Uterus (tissue), 4 donors: ENCODE data around the gene FMOD. TPM values are rescaled to one million over a fixed set of nuclear protein-coding genes. Genes with fewer than 3 reads are reported as not detected.
"Not testable (repeated sequence)": the region's sequence is repeated elsewhere in the genome, so short reads cannot be mapped to it uniquely, and the experiment has no call there.

Experiments used
- DNase-seq, 2 donors: peaks; one replicate each; pipeline ENCODE4 v3.0.0-alpha.2; 2019 to 2020
- H3K27ac ChIP-seq, 2 donors: fragments of 200-600 bp; sonication (generic); 1 replicate in 1 of 2; 2 replicates in 1 of 2; pipeline ENCODE4 v1.5.1; 2016 to 2018
- H3K27me3 ChIP-seq, 2 donors: fragments of 200-600 bp; sonication (generic); one replicate each; pipeline ENCODE4 v1.5.1; 2018 to 2019; ENCODE audit warnings: control low read depth in 1 of 2
- H3K36me3 ChIP-seq, 2 donors: fragments of 200-600 bp; sonication (generic); one replicate each; pipeline ENCODE4 v1.5.1; 2019; ENCODE audit warnings: control low read depth in 1 of 2
- H3K4me1 ChIP-seq, 2 donors: fragments of 200-600 bp; sonication (generic); one replicate each; pipeline ENCODE4 v1.5.1; 2018 to 2019; ENCODE audit warnings: control low read depth in 1 of 2
- H3K4me3 ChIP-seq, 2 donors: fragments of 200-600 bp; sonication (generic); 1 replicate in 1 of 2; 2 replicates in 1 of 2; pipeline ENCODE4 v1.5.1; 2018 to 2019; ENCODE audit warnings: mild to moderate bottlenecking in 1 of 2
- H3K9me3 ChIP-seq, 2 donors: fragments of 200-600 bp; sonication (generic); one replicate each; pipeline ENCODE4 v1.5.1; 2019; ENCODE audit warnings: control low read depth in 1 of 2
- CTCF ChIP-seq, 4 experiments: fragments of 200-600 bp in 2 of 4; fragments of 450-650 bp in 2 of 4; sonication (generic) in 2 of 4; IDR thresholded peaks; one replicate each; pipeline ENCODE4 v1.5.1; 2016 to 2019; ENCODE audit warnings: antibody characterized with exemption in 4 of 4, mild to moderate bottlenecking in 2 of 4, moderate library complexity in 1 of 4
- POLR2A ChIP-seq, 2 donors: fragments of 450-650 bp; IDR thresholded peaks; one replicate each; pipeline ENCODE4 v1.6.1; 2016; ENCODE audit warnings: antibody characterized with exemption in 2 of 2, mild to moderate bottlenecking in 1 of 2, moderate library complexity in 1 of 2
- intact Hi-C: fragments of 100-400 bp; cut with DNase I; formaldehyde crosslinking; loops from one replicate; pipeline ENCODE4 v1.15.1; 2023; ENCODE audit warnings: low total_unique reads
- total RNA-seq, 4 donors: library from RNA; depleted of rRNA in 3 of 4; stranded (reverse); fragments of >200 nt in 3 of 4; gene quantifications; one replicate each; pipeline versions ENCODE4 v1.1.0 to v1.2.4, GENCODE V29; 2014 to 2023
- donor health status: DM: yes; HTN: yes; CAD: no.

Gene FMOD
- total RNA-seq, 4 donors from 2014 or later = 41.8 to 119 (median 82.7) TPM

GRCh38 chr1:203317429-203318228 is 33.3 kb downstream of the FMOD start:
- no peaks in the 10 kb centered on the region for H3K27me3 ChIP-seq
- intact Hi-C loops = no loop called here
- peaks cover 0 to 17% of the 10 kb centered on the region in 2 donors for H3K4me1 ChIP-seq
- peak overlapping the region; percentile 36 to 37 for H3K27ac ChIP-seq
- H3K4me3 ChIP-seq = no peak overlapping the region
- H3K36me3 ChIP-seq = no peaks in the 10 kb centered on the region
- no peak for DNase-seq
- no peak for TF ChIP-seq POLR2A (IDR thresholded peaks at IDR 0.05)
- TF ChIP-seq CTCF (IDR thresholded peaks at IDR 0.05) = no peak
- no peaks in the 10 kb centered on the region for H3K9me3 ChIP-seq

DNA sequence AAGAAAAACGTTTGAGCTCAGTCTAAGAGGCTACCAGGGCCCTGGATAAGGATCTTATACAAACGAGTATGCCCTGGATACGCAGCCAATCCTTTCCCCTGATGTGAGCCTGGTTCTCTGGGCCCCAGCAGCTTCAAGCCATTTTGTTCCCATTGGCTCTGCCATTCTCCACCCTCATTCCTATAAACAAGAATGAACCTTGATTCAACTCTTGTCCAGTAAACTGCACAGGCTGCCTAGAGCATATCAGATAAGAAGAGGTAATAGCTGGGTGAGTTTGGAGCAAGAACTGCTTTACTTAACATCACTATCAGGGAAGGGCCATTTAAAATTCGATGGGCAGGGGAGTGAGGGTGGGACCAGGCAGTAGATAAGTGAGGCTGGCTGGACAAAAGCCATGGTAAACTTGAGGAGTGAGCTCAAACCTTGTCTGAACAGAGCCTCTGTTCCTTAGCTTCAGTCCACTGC is 34.3 kb downstream of the FMOD start:
- TF ChIP-seq CTCF (IDR thresholded peaks at IDR 0.05) = no peak
- no peak for TF ChIP-seq POLR2A (IDR thresholded peaks at IDR 0.05)
- Histone ChIP-seq H3K27me3 (no peaks in the 10 kb centered on the region), H3K9me3 (no peaks in the 10 kb centered on the region), H3K27ac (peak overlapping the region; percentile 36 to 57), H3K4me1 (peaks cover 0 to 12% of the 10 kb centered on the region in 2 donors), H3K4me3 (no peak overlapping the region), H3K36me3 (no peaks in the 10 kb centered on the region)
- DNase-seq = no peak
- intact Hi-C loops = no loop called here

GRCh38 chr1:203314025-203314759 is 36.7 kb downstream of the FMOD start:
- H3K4me3 ChIP-seq, intact Hi-C loops, H3K27me3 ChIP-seq, DNase-seq, H3K9me3 ChIP-seq, H3K27ac ChIP-seq, H3K36me3 ChIP-seq, H3K4me1 ChIP-seq: not testable (repeated sequence)

DNA sequence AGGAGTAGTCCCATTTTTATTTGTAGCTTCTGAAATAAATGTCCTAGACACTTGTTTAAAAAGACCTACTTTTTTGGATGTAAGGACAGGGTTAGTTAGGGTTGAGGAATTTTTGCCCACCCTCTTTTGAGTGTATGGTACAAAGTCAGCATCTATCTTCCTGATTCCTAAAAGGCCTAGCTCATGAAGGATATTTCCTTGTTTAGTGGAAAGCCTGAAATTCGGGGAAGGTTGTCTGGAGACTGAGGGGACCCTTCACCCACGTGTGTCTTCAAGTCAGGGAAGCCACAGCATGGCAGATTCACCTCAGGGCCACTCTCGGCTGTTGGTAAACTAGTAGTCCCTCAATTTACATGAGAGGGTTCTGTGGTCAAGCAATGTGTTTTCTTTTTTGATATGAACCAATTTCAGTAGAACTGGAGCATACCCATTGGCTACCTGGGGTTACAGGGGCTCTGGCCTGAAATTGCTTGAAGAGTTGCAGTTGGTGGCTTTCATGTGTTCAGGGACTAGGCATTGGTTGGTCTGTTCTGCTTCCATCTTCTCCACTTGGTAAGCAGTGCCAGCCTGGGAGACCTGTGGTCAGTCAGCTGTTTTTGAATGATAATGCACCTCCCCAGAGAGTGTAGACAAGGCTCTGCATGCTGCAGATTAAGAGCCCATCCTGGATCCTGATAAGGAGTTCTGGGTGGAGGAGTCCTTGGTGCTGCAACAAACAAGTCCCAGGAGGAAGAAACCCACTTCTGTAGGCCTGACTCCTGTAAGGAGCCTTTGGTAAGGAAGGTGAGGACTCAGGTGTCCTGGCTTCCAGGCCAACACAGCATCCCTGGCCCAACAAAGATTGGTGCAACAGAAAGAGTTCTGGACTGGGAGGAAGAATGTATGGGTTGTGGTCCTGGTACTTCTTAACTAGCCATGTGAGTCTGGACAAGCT is 39.3 kb downstream of the FMOD start:
- Histone ChIP-seq H3K27ac (peak overlapping the region in 1 of 2 donors; percentile 4), H3K36me3 (no peaks in the 10 kb centered on the region), H3K27me3 (no peaks in the 10 kb centered on the region), H3K4me3 (no peak overlapping the region), H3K4me1 (peaks cover 13 to 19% of the 10 kb centered on the region in 2 donors), H3K9me3 (no peaks in the 10 kb centered on the region)
- no peak for TF ChIP-seq CTCF (IDR thresholded peaks at IDR 0.05)
- TF ChIP-seq POLR2A (IDR thresholded peaks at IDR 0.05) = no peak
- no peak for DNase-seq
- intact Hi-C loops = no loop called here

DNA sequence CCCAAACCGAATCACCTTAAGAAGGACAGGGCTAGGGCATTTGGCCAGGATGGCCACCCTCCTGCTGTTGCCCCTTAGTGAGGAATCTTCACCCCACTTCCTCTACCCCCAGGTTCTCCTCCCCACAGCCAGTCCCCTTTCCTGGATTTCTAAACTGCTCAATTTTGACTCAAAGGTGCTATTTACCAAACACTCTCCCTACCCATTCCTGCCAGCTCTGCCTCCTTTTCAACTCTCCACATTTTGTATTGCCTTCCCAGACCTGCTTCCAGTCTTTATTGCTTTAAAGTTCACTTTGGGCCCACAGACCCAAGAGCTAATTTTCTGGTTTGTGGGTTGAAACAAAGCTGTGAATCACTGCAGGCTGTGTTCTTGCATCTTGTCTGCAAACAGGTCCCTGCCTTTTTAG is 42.0 kb downstream of the FMOD start:
- no peaks in the 10 kb centered on the region for H3K36me3 ChIP-seq
- no peak for TF ChIP-seq CTCF (IDR thresholded peaks at IDR 0.05)
- no peak for TF ChIP-seq POLR2A (IDR thresholded peaks at IDR 0.05)
- H3K9me3 ChIP-seq = no peaks in the 10 kb centered on the region
- intact Hi-C loops = loop anchor here (5.0 kb wide), 1 partner anchor 37 kb away; no protein-coding TSS in a partner anchor
- no peaks in the 10 kb centered on the region for H3K27me3 ChIP-seq
- no peak for DNase-seq
- H3K27ac ChIP-seq = peak overlapping the region; percentile 96 to 100
- peaks cover 13 to 19% of the 10 kb centered on the region in 2 donors for H3K4me1 ChIP-seq
- peak overlapping the region in 1 of 2 donors; percentile 77 for H3K4me3 ChIP-seq
